PFSK-1 (cell line): ENCODE results near the gene OSGIN1.

ENCODE experiments used
- FOXP2 ChIP-seq: optimal IDR thresholded peaks from 2 replicates; pipeline ENCODE3; 2011; ENCODE audit warnings: borderline replicate concordance, control low read depth, inconsistent platforms; ENCODE audit not compliant: insufficient read depth; ENCODE audit errors: extremely low read length, extremely low read depth
- POLR2AphosphoS5 ChIP-seq: IDR thresholded peaks from 2 replicates; pipeline ENCODE4 v1.6.1; 2012; ENCODE audit warnings: low read depth, mild to moderate bottlenecking, control low read depth, low read length, moderate library complexity
- REST ChIP-seq, 2 experiments: IDR thresholded peaks; 2 replicates each; pipeline versions ENCODE4 v1.6.1 to v1.8.0; 2011 to 2012; ENCODE audit warnings: low read depth in 2 of 2, low read length in 2 of 2, control low read depth in 1 of 2, inconsistent platforms in 1 of 2, mild to moderate bottlenecking in 1 of 2, moderate library complexity in 1 of 2; ENCODE audit not compliant: insufficient read depth in 1 of 2
- SIN3A ChIP-seq: IDR thresholded peaks from 2 replicates; pipeline ENCODE4 v1.6.1; 2012; ENCODE audit warnings: mild to moderate bottlenecking, low read length, moderate library complexity, borderline replicate concordance; ENCODE audit not compliant: insufficient read depth
- TAF1 ChIP-seq: IDR thresholded peaks from 2 replicates; pipeline ENCODE4 v1.6.1; 2012; ENCODE audit warnings: low read length, control low read depth, borderline replicate concordance; ENCODE audit not compliant: insufficient read depth

OSGIN1 gene

GRCh38 chr16:83958846-83959565 is 6.0 kb downstream of the OSGIN1 start:
- TF ChIP-seq POLR2AphosphoS5 (no peak), REST (IDR thresholded peaks at IDR 0.05; ENCODE audit: insufficient read depth in 1 of 2, low read depth in 2 of 2, low read length in 2 of 2) (no peak), FOXP2 (no peak), SIN3A (no peak), TAF1 (no peak)

GRCh38 chr16:83959656-83960434 is 6.8 kb downstream of the OSGIN1 start:
- TF ChIP-seq SIN3A (no peak), POLR2AphosphoS5 (no peak), REST (IDR thresholded peaks at IDR 0.05; ENCODE audit: insufficient read depth in 1 of 2, low read depth in 2 of 2, low read length in 2 of 2) (no peak), TAF1 (no peak), FOXP2 (no peak)

- TF ChIP-seq POLR2AphosphoS5 = no peak
- TF ChIP-seq REST (IDR thresholded peaks at IDR 0.05; ENCODE audit: insufficient read depth in 1 of 2, low read depth in 2 of 2, low read length in 2 of 2) = no peak
- TF ChIP-seq FOXP2 = no peak
- no peak for TF ChIP-seq TAF1
- no peak for TF ChIP-seq SIN3A
Observed at GRCh38 chr16:83960521-83961249, 7.6 kb downstream of the OSGIN1 start.

- TF ChIP-seq REST (IDR thresholded peaks at IDR 0.05; ENCODE audit: insufficient read depth in 1 of 2, low read depth in 2 of 2, low read length in 2 of 2) (no peak), SIN3A (no peak), POLR2AphosphoS5 (no peak), FOXP2 (no peak), TAF1 (no peak)
Observed at GRCh38 chr16:83961591-83961990, 8.6 kb downstream of the OSGIN1 start.
